Stimulated activated CD8-positive, alpha-beta memory T cell treated with anti-CD3 and anti-CD28 coated beads, Interleukin-12 subunit alpha, Interleukin-12 subunit beta, amount 100 ng/mL, for 24 hours (primary cell): ENCODE measurements around the gene ZNF256.
A peak's percentile ranks its signal among the peaks of the same experiment; 100 is the strongest.

Experiments used
- DNase-seq: peaks from one replicate; pipeline ENCODE4 v3.0.0-alpha.2; 2020; ENCODE audit errors: extremely low read depth

The ZNF256 gene

GRCh38 chr19:57947419-57948134, at the start of gene ZNF256:
ZNF256 (minus strand) TSS chr19:57947706; CDS start chr19:57947474, 232 bp downstream.
- peak; percentile 86 for DNase-seq

- DNase-seq, result no peak
Measured at GRCh38 chr19:57992841-57993240, 45.3 kb upstream of the ZNF256 start.

DNA sequence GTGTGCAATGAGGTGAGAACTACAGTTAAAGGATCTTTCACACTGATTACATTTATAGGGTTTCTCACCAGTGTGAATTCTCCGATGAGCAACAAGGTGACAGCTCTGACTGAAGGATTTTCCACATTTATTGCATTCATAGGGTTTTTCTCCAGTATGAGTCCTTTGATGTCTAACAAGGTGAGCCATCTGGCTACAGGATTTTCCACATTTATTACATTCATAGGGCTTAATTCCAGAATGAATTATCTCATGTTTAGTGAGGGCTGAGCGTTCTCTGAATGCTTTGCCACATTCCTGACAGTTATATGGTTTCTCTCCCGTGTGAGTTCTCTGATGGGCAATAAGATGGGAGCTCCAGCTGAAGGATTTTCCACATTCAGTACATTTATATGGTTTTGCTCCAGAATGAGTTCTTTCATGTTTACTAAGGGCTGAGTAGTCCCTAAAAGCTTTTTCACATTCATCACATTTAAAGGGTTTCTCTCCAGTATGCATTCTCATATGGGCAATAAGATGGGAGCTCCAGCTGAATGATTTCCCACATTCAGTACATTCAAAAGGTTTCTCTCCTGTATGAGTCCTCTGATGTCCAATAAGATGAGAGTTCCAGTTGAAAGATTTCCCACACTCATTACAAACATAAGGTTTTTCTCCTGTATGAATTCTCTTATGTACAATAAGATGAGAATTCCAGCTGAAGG, 31.2 kb upstream of the ZNF256 start:
- DNase-seq, result no peak

GRCh38 chr19:57974434-57974833, 26.9 kb upstream of the ZNF256 start, which contains the start of gene C19orf18:
C19orf18 (minus strand) TSS chr19:57974534; CDS start chr19:57974432, 102 bp downstream.
- no peak for DNase-seq

- no peak for DNase-seq
Measured at GRCh38 chr19:57964761-57965160, 17.3 kb upstream of the ZNF256 start.

DNA sequence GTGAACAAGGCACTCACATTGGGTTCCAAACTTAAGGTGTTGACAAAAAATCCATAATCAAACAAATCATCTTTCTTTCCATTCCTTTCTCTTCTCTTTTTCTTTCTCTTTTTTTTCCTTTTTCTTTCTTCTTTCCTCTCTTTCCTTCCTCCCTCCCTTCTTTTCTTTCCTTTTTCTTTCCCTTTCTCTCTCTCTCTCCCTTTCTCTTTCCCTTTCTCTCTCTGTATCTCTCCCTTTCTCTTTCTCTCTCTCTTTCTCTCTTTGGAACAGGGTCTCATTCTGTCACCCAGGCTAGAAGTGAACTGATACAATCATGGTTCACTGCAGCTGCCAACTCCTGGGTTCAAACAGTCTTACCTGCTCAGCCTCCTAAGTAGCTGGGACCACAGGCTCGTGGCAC, 14.3 kb upstream of the ZNF256 start:
- DNase-seq, result no peak

- DNase-seq, result no peak
Measured at GRCh38 chr19:57954996-57955395, 7.5 kb upstream of the ZNF256 start.

DNA sequence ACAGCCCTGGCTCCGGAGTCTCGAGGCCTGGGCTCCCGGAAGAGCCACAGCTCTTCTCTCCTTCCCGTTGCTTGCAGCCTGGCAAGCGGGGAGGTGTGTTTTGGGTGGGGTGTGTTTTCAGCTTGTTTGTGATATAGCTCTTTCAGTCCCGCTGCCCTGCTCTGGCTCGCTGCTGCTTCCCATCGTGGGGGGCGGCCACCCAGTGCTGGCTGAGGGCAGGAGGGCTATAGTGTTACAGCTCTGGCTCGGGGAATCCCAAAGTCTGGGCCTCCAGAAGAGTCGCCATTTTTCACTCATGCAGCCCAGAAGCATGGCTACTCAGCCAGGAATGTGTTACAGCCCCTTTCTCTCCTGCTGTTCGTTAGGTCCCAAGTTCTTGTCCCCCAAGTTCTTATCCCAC, 2.2 kb upstream of the ZNF256 start:
- no peak for DNase-seq

DNA sequence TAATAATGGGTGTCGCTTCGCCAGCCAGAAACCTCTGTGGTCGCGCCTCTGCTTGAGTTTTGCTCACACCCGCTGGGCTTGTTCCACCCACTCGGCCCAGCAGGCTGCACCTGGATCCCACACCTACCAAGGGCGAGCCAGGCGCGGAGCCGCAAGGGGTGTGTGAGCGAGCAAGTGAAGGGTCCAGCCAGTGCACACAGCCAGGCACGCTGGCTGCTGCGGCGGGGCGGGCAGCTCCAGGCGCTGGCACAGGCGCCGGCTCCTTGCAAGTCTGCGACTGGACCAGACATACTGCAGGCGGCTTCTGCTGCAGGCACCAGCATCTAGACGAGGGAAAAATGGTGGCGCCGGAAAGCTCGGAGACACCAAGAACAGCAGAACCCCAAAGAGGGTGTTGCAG, 1.8 kb upstream of the ZNF256 start:
- DNase-seq, result no peak

- DNase-seq, result no peak
Measured at GRCh38 chr19:57947088-57947418, 453 bp downstream of the ZNF256 start.

- DNase-seq, result no peak
Measured at GRCh38 chr19:57946316-57946715, 1.2 kb downstream of the ZNF256 start.

DNA sequence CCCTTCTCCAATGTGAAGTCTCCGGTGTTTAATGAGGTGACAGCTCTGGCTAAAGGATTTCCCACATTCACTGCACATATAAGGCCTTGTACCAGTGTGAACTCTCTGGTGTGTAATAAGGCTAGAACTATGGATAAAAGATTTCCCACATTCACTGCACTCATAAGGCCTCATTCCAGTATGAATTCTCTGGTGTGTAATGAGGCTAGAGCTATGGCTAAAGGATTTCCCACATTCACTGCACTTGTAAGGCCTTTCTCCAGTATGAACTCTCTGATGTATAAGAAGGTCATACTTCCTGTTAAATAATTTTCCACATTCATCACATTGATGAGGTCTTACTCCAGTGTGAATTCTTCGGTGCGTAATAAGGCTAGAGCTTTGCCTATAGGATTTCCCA, 5.9 kb downstream of the ZNF256 start:
- no peak for DNase-seq

GRCh38 chr19:57935731-57936130, 11.8 kb downstream of the ZNF256 start:
- DNase-seq, result no peak

- DNase-seq, result no peak
Measured at GRCh38 chr19:57934820-57935665, 12.5 kb downstream of the ZNF256 start, which contains the start of gene ZNF418. ZNF418 (minus strand) TSS chr19:57935402; CDS start chr19:57933822, 1,580 bp downstream.

DNA sequence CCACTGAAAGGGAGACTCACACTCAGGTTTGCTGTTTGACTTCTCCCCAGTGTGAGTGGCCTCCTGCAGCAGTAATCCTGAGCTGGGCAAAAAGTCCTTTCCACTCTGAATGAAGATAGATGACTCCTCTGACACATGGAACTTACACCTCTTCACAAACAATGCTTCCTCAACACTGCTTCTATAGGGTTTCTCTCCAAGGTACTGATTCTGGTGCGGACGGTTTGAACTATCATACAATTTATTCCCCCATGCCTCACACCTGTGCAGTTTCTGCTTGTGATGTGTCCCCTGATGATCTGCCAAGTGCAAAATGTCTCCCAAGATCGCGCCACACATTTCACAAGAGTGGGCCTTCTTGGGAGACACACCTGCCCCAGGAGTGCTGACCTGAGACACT, 19.9 kb downstream of the ZNF256 start:
- DNase-seq, result no peak

DNA sequence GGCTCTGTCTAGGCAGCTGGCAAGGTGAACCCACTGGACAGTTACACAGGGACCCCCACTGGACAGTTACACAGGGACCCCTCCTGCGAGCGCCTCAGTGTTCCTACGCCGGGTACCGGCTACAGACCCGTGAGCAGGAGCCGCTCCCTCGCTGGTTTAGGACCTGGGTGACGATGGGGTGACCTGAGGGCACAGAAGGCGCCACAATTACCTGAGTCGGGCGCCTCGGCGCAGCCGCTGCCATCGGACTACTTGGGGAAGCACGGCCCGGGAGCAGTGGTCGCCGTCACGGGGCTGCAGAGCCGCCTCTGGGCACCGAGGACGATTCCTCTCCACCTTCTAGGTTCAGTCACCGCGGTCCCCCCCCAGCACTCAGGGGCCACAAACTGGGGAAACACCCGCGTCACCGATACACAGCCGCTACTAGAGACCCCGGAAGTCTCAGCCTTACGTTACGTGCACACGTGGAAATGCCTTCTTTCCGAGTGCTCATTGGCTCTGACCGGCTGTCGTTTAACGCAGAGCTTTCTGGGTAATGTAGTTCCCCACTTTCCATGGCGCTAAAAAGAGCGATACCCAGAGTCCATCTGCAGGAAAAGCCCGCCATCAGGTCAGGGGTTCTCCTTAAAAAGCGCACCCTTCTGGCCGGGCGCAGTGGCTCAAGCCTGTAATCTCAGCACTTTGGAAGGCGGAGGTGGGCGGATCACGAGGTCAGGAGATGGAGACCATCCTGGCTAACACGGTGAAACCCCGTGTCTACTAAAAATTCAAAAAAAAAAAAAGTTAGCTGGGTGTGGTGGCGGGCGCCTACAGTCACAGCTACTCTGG, 31.1 kb downstream of the ZNF256 start, which contains the start of gene ZNF417:
Gene ZNF417 (minus strand): TSS at position 425 of the 828 bp plus-strand sequence. CDS start 181 bp downstream, at position 244.
- DNase-seq, result peak; percentile 64

DNA sequence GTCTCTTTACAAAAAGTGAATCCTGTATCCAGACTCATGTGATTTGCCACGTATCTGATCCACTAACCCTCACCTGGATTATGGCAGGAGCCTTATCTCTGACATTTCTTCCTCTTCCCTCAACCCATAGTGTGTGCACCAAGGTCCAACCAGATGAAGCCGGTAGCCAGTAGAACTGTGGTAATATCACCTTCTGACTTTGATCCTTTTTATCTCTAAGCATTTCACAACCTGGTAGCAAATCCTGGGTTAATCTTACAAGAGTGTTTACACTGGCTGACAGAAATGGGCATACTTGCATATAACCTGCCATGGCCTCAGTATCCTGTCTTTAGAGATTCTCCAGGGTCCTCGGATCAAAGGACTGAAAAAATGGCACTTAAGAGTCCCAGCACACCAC, 33.0 kb downstream of the ZNF256 start:
- no peak for DNase-seq

DNA sequence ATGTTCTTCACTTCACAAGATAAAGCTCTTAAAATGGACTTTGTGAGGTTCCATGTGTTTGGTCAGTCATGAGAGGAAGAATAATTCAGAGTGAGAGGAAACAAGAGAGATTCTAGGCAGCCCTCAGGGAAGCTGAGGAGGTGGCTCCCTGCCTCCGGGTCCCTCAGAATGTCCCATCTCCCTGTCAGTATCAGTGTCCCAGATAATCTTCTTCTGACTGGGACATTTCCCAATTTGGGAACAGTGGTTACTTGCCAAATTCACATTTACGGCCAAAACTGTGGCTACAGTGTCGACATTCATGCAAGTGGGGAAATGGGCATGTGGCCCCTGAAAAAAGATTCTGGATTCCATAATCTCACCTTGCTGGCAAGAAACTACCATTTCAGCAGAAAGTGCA, 40.1 kb downstream of the ZNF256 start:
- no peak for DNase-seq

GRCh38 chr19:57905258-57905657, 42.2 kb downstream of the ZNF256 start:
- no peak for DNase-seq

DNA sequence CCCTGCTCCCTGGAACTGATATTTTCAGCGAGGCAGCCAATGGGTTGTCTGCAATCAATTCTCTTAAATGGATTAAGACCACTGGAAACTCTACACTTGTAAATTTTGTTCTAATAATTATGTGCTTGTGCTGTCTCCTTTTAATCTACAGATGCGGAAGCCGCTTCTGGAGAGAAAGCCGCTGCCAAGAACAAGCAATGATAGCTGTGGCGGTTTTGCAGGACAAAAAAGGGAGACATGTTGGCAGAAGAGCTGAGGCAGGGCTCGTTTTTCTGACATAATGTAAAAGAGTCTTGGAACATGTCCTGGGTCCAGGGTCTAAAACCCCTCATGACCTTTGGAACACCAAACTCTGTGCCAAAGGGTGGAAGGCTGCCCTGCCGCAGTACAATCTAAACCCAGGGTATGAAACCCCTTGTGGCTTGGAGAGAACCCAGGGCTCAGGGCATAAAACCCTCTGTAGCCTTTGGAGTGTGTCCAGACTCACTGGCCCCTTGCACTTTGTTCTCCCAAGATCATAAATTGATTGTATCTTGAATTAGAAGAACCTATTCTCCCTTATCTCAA, 43.8 kb downstream of the ZNF256 start:
- DNase-seq, result no peak

DNA sequence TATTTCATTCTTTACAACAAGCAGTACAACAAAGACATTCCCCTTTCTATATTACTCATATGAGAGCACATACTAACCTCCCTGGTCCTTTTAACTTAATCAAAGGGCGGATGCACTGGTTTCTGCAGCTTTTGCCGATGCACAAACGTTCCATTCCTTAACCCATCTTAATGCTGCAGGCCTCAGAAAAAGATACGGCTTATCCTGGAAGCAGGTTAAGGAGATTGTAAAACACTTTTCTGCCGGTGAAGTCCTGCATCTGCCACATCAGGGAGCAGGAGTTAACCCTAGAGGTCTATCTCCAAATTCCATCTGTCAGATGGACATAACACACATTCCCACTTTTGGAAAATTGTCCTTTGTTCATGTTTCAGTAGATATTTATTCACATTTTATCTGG, 47.2 kb downstream of the ZNF256 start:
- no peak for DNase-seq
